SK-N-MC (cell line): ENCODE results near the gene CFAP58.

Experiments used
- DNase-seq: peaks from one replicate; pipeline ENCODE4 v3.0.0-alpha.2; 2011; ENCODE audit warnings: low read depth, low spot score
- H3K27ac ChIP-seq: fragments of 200-600 bp; sonication (generic); 2 replicates; pipeline ENCODE4 v1.5.1; 2016; ENCODE audit warnings: mixed run types
- H3K36me3 ChIP-seq: fragments of 200-600 bp; sonication (generic); 2 replicates; pipeline ENCODE4 v1.6.1; 2017; ENCODE audit warnings: antibody characterized with exemption, low read length, mixed read lengths; ENCODE audit not compliant: insufficient read depth
- H3K4me3 ChIP-seq: fragments of 200-600 bp; sonication (generic); 2 replicates; pipeline ENCODE4 v1.5.1; 2016
- H3K9ac ChIP-seq: fragments of 200-600 bp; sonication (generic); 2 replicates; pipeline ENCODE4 v1.8.0; 2017; ENCODE audit warnings: mixed run types, mixed read lengths; ENCODE audit not compliant: insufficient read length
- H3K9me3 ChIP-seq: fragments of 200-600 bp; sonication (generic); 2 replicates; pipeline ENCODE4 v1.6.1; 2017; ENCODE audit warnings: low read depth, mild to moderate bottlenecking, antibody characterized with exemption, low read length, moderate library complexity, mixed read lengths
- EZH2 ChIP-seq: fragments of 200-600 bp; sonication (generic); IDR thresholded peaks from one replicate; pipeline ENCODE4 v1.6.1; 2017; ENCODE audit warnings: antibody characterized with exemption
- FOXP2 ChIP-seq: optimal IDR thresholded peaks from 2 replicates; pipeline ENCODE3; 2011; ENCODE audit warnings: mild to moderate bottlenecking, moderate library complexity; ENCODE audit not compliant: insufficient read depth; ENCODE audit errors: extremely low read length, control extremely low read depth
- POLR2AphosphoS5 ChIP-seq: IDR thresholded peaks from 2 replicates; pipeline ENCODE4 v1.6.1; 2012; ENCODE audit warnings: mild to moderate bottlenecking, low read depth, low read length, borderline replicate concordance

CFAP58 gene

GRCh38 chr10:104349623-104350126, 4.0 kb upstream of the CFAP58 start:
- H3K4me3 ChIP-seq, result no peak overlapping the region
- no peak overlapping the region for H3K9ac ChIP-seq
- no peak for DNase-seq
- no peak overlapping the region for H3K27ac ChIP-seq
- TF ChIP-seq FOXP2, result no peak
- no peak for TF ChIP-seq POLR2AphosphoS5
- TF ChIP-seq EZH2, result no peak
- H3K36me3 ChIP-seq, result no peaks in the 10 kb centered on the region
- H3K9me3 ChIP-seq, result no peaks in the 10 kb centered on the region

- no peak for TF ChIP-seq FOXP2
- TF ChIP-seq EZH2, result no peak
- TF ChIP-seq POLR2AphosphoS5, result no peak
- Histone ChIP-seq H3K9me3 (no peaks in the 10 kb centered on the region), H3K9ac (no peak overlapping the region), H3K36me3 (no peaks in the 10 kb centered on the region), H3K27ac (no peak overlapping the region), H3K4me3 (no peak overlapping the region)
- no peak for DNase-seq
Observed at GRCh38 chr10:104350127-104350635, 3.5 kb upstream of the CFAP58 start.

- no peak for DNase-seq
- no peak for TF ChIP-seq EZH2
- TF ChIP-seq POLR2AphosphoS5, result no peak
- TF ChIP-seq FOXP2, result no peak
- no peaks in the 10 kb centered on the region for H3K36me3 ChIP-seq
- H3K9ac ChIP-seq, result no peak overlapping the region
- H3K9me3 ChIP-seq, result no peaks in the 10 kb centered on the region
- H3K4me3 ChIP-seq, result no peak overlapping the region
- no peak overlapping the region for H3K27ac ChIP-seq
Observed at GRCh38 chr10:104351061-104351702, 2.5 kb upstream of the CFAP58 start.

GRCh38 chr10:104351919-104352318, 1.7 kb upstream of the CFAP58 start:
- Histone ChIP-seq H3K4me3 (no peak overlapping the region), H3K9ac (no peak overlapping the region), H3K36me3 (no peaks in the 10 kb centered on the region), H3K9me3 (no peaks in the 10 kb centered on the region), H3K27ac (no peak overlapping the region)
- TF ChIP-seq EZH2 (no peak), POLR2AphosphoS5 (no peak), FOXP2 (no peak)
- DNase-seq, result no peak

- H3K9me3 ChIP-seq, result no peaks in the 10 kb centered on the region
- no peak for TF ChIP-seq FOXP2
- no peak for TF ChIP-seq POLR2AphosphoS5
- no peak for TF ChIP-seq EZH2
- H3K27ac ChIP-seq, result no peak overlapping the region
- H3K36me3 ChIP-seq, result no peaks in the 10 kb centered on the region
- no peak overlapping the region for H3K9ac ChIP-seq
- DNase-seq, result no peak
- no peak overlapping the region for H3K4me3 ChIP-seq
Observed at GRCh38 chr10:104359811-104360210, 6.2 kb downstream of the CFAP58 start.

- no peak for TF ChIP-seq FOXP2
- no peak for TF ChIP-seq EZH2
- TF ChIP-seq POLR2AphosphoS5, result no peak
- DNase-seq, result no peak
- H3K36me3 ChIP-seq, result no peaks in the 10 kb centered on the region
- H3K9ac ChIP-seq, result no peak overlapping the region
- H3K4me3 ChIP-seq, result no peak overlapping the region
- no peaks in the 10 kb centered on the region for H3K9me3 ChIP-seq
- no peak overlapping the region for H3K27ac ChIP-seq
Observed at GRCh38 chr10:104367904-104368303, 14.3 kb downstream of the CFAP58 start.

GRCh38 chr10:104368381-104368780, 14.7 kb downstream of the CFAP58 start:
- TF ChIP-seq POLR2AphosphoS5 (no peak), FOXP2 (no peak), EZH2 (no peak)
- no peaks in the 10 kb centered on the region for H3K36me3 ChIP-seq
- H3K27ac ChIP-seq, result no peak overlapping the region
- H3K4me3 ChIP-seq, result no peak overlapping the region
- no peaks in the 10 kb centered on the region for H3K9me3 ChIP-seq
- H3K9ac ChIP-seq, result no peak overlapping the region
- no peak for DNase-seq

- no peak for TF ChIP-seq POLR2AphosphoS5
- TF ChIP-seq FOXP2, result no peak
- no peak for TF ChIP-seq EZH2
- Histone ChIP-seq H3K9me3 (no peaks in the 10 kb centered on the region), H3K36me3 (no peaks in the 10 kb centered on the region), H3K9ac (no peak overlapping the region), H3K27ac (no peak overlapping the region), H3K4me3 (no peak overlapping the region)
- no peak for DNase-seq
Observed at GRCh38 chr10:104371753-104372152, 18.1 kb downstream of the CFAP58 start.

- no peak for DNase-seq
- TF ChIP-seq FOXP2 (no peak), EZH2 (no peak), POLR2AphosphoS5 (no peak)
- Histone ChIP-seq H3K9me3 (no peaks in the 10 kb centered on the region), H3K36me3 (no peaks in the 10 kb centered on the region), H3K4me3 (no peak overlapping the region), H3K9ac (no peak overlapping the region), H3K27ac (no peak overlapping the region)
Observed at GRCh38 chr10:104374591-104374990, 21.0 kb downstream of the CFAP58 start.
